WTC11 (cell line): ENCODE results near the gene SLC27A4.

Source experiments
- CREM ChIP-seq: sonication (generic); formaldehyde crosslinking; IDR thresholded peaks from 2 replicates; pipeline ENCODE4 v1.8.1; 2022; ENCODE audit warnings: mild to moderate bottlenecking, missing genetic modification reagents, moderate library complexity
- CTCF ChIP-seq: fragments of 200-600 bp; IDR thresholded peaks from 2 replicates; pipeline ENCODE4 v1.8.0; 2022; ENCODE audit warnings: antibody characterized with exemption
- FOXK1 ChIP-seq: sonication (generic); formaldehyde crosslinking; IDR thresholded peaks from 2 replicates; pipeline ENCODE4 v1.8.0; 2022; ENCODE audit warnings: mild to moderate bottlenecking, moderate library complexity, missing genetic modification reagents
- IRF2 ChIP-seq: sonication (generic); formaldehyde crosslinking; IDR thresholded peaks from 2 replicates; pipeline ENCODE4 v1.8.0; 2022; ENCODE audit warnings: low read depth, missing genetic modification reagents, borderline replicate concordance
- TEAD4 ChIP-seq: sonication (generic); formaldehyde crosslinking; IDR thresholded peaks from 2 replicates; pipeline ENCODE4 v1.8.0; 2022; ENCODE audit warnings: mild to moderate bottlenecking, missing genetic modification reagents
- TP53 ChIP-seq: sonication (generic); formaldehyde crosslinking; IDR thresholded peaks from 2 replicates; pipeline ENCODE4 v1.8.1; 2023; ENCODE audit warnings: mild to moderate bottlenecking, missing genetic modification reagents
- ZNF263 ChIP-seq: sonication (generic); formaldehyde crosslinking; IDR thresholded peaks from 2 replicates; pipeline ENCODE4 v1.8.1; 2022; ENCODE audit warnings: low read depth, mild to moderate bottlenecking, moderate library complexity, missing genetic modification reagents
- TF ChIP-seq, protein P1 (sequence below): fragments of 250-450 bp; sonication (Bioruptor Pico); IDR thresholded peaks from 2 replicates; pipeline ENCODE4 v1.9.0; 2021; ENCODE audit warnings: mild to moderate bottlenecking

GRCh38 chr9:128390150-128390812 is 50.0 kb downstream of the SLC27A4 start:
- no peak for TF ChIP-seq CTCF
- no peak for TF ChIP-seq TEAD4 (CRISPR knock-in tag)
- no peak for TF ChIP-seq ZNF263
- TF ChIP-seq CREM (CRISPR knock-in tag), result no peak
- no peak for TF ChIP-seq TP53 (CRISPR knock-in tag)
- no peak for TF ChIP-seq IRF2 (CRISPR knock-in tag)
- TF ChIP-seq FOXK1 (CRISPR knock-in tag), result no peak
- TF ChIP-seq, protein P1, sequence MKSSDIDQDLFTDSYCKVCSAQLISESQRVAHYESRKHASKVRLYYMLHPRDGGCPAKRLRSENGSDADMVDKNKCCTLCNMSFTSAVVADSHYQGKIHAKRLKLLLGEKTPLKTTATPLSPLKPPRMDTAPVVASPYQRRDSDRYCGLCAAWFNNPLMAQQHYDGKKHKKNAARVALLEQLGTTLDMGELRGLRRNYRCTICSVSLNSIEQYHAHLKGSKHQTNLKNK (CRISPR knock-in tag), result no peak
